ENCODE measurements around the gene PTGER1. TPM values are rescaled to one million over a fixed set of nuclear protein-coding genes. Genes with fewer than 3 reads are reported as not detected.
A peak's percentile ranks its signal among the peaks of the same experiment; 100 is the strongest.
"Not testable (repeated sequence)": the region's sequence is repeated elsewhere in the genome, so short reads cannot be mapped to it uniquely, and the experiment has no call there.

PTGER1 gene
- total RNA-seq, 1 donor from 2014 or later = 0.91 TPM

GRCh38 chr19:14507704-14508542 lies 32.8 kb upstream of the PTGER1 start:
- Mint-ChIP-seq H3K4me3 (ENCODE audit: unreplicated experiment) (peak overlapping the region; percentile 42), H3K4me1 (ENCODE audit: low read depth, unreplicated experiment) (peaks cover 18% of the 10 kb centered on the region), H3K27ac (ENCODE audit: unreplicated experiment) (peak overlapping the region; percentile 88), H3K36me3 (ENCODE audit: low read depth, unreplicated experiment) (no peaks in the 10 kb centered on the region), H3K9me3 (ENCODE audit: unreplicated experiment) (peaks cover 2% of the 10 kb centered on the region), H3K27me3 (ENCODE audit: low read depth, unreplicated experiment) (no peaks in the 10 kb centered on the region)
- Histone ChIP-seq H3K4me1 (ENCODE audit: insufficient read depth, low read length) (peaks cover 30% of the 10 kb centered on the region), H3K9ac (ENCODE audit: low read length) (no peak overlapping the region), H3K79me2 (ENCODE audit: insufficient read depth, low read length) (no peaks in the 10 kb centered on the region), H3K27me3 (ENCODE audit: insufficient read depth, low read length) (no peaks in the 10 kb centered on the region), H3K4me2 (ENCODE audit: low read length) (peak overlapping the region; percentile 54), H4K20me1 (ENCODE audit: insufficient read depth, low read length) (no peaks in the 10 kb centered on the region), H3K4me3 (ENCODE audit: insufficient read depth, low read depth, low read length) (no peak overlapping the region), H3K9me3 (ENCODE audit: insufficient read depth, low read depth, low read length) (no peaks in the 10 kb centered on the region), H3K36me3 (ENCODE audit: insufficient read depth, low read length) (no peaks in the 10 kb centered on the region), H2AFZ (ENCODE audit: low read depth, low read length) (no peak overlapping the region), H3K27ac (ENCODE audit: low read depth, low read length) (peak overlapping the region; percentile 32)
- peak; percentile 67 for DNase-seq (ENCODE audit: low read depth)
- no peak for TF ChIP-seq CTCF (IDR thresholded peaks at IDR 0.05; ENCODE audit: insufficient read depth, low read depth, low read length)
- no peak for TF ChIP-seq EZH2 (IDR thresholded peaks at IDR 0.05; ENCODE audit: insufficient read depth, low read length)
- no peak for FAIRE-seq

- Mint-ChIP-seq H3K4me1 (ENCODE audit: low read depth, unreplicated experiment) (peaks cover 13% of the 10 kb centered on the region), H3K4me3 (ENCODE audit: unreplicated experiment) (peak overlapping the region; percentile 60), H3K36me3 (ENCODE audit: low read depth, unreplicated experiment) (no peaks in the 10 kb centered on the region), H3K27me3 (ENCODE audit: low read depth, unreplicated experiment) (no peaks in the 10 kb centered on the region), H3K27ac (ENCODE audit: unreplicated experiment) (peak overlapping the region; percentile 75), H3K9me3 (ENCODE audit: unreplicated experiment) (peaks cover 2% of the 10 kb centered on the region)
- Histone ChIP-seq H3K27me3 (ENCODE audit: insufficient read depth, low read length) (no peaks in the 10 kb centered on the region), H3K79me2 (ENCODE audit: insufficient read depth, low read length) (no peaks in the 10 kb centered on the region), H3K4me1 (ENCODE audit: insufficient read depth, low read length) (peaks cover 24% of the 10 kb centered on the region), H4K20me1 (ENCODE audit: insufficient read depth, low read length) (no peaks in the 10 kb centered on the region), H3K4me2 (ENCODE audit: low read length) (peak overlapping the region; percentile 73), H3K36me3 (ENCODE audit: insufficient read depth, low read length) (no peaks in the 10 kb centered on the region), H3K9ac (ENCODE audit: low read length) (peak overlapping the region; percentile 76), H2AFZ (ENCODE audit: low read depth, low read length) (peak overlapping the region; percentile 77), H3K27ac (ENCODE audit: low read depth, low read length) (peak overlapping the region; percentile 87), H3K4me3 (ENCODE audit: insufficient read depth, low read depth, low read length) (no peak overlapping the region), H3K9me3 (ENCODE audit: insufficient read depth, low read depth, low read length) (no peaks in the 10 kb centered on the region)
- DNase-seq (ENCODE audit: low read depth) (peak; percentile 75), FAIRE-seq (no peak)
- TF ChIP-seq CTCF (IDR thresholded peaks at IDR 0.05; ENCODE audit: insufficient read depth, low read depth, low read length) (peak; percentile 54), EZH2 (IDR thresholded peaks at IDR 0.05; ENCODE audit: insufficient read depth, low read length) (no peak)
Observed at GRCh38 chr19:14505488-14506239, 30.5 kb upstream of the PTGER1 start.

- not testable (repeated sequence) for H3K9ac ChIP-seq (ENCODE audit: low read length); H3K4me3 Mint-ChIP-seq (ENCODE audit: unreplicated experiment); H4K20me1 ChIP-seq (ENCODE audit: insufficient read depth, low read length); DNase-seq (ENCODE audit: low read depth); H3K4me3 ChIP-seq (ENCODE audit: insufficient read depth, low read depth, low read length); FAIRE-seq; H3K27ac ChIP-seq (ENCODE audit: low read depth, low read length); H3K27me3 ChIP-seq (ENCODE audit: insufficient read depth, low read length); H3K27me3 Mint-ChIP-seq (ENCODE audit: low read depth, unreplicated experiment); H3K27ac Mint-ChIP-seq (ENCODE audit: unreplicated experiment); H3K79me2 ChIP-seq (ENCODE audit: insufficient read depth, low read length); H3K9me3 ChIP-seq (ENCODE audit: insufficient read depth, low read depth, low read length); H3K9me3 Mint-ChIP-seq (ENCODE audit: unreplicated experiment); H3K36me3 ChIP-seq (ENCODE audit: insufficient read depth, low read length); H2AFZ ChIP-seq (ENCODE audit: low read depth, low read length); H3K4me2 ChIP-seq (ENCODE audit: low read length); H3K36me3 Mint-ChIP-seq (ENCODE audit: low read depth, unreplicated experiment); H3K4me1 Mint-ChIP-seq (ENCODE audit: low read depth, unreplicated experiment)
- H3K4me1 ChIP-seq (ENCODE audit: insufficient read depth, low read length) = peaks cover 20% of the 10 kb centered on the region
Observed at GRCh38 chr19:14504575-14504974, 29.4 kb upstream of the PTGER1 start.
